Liver (tissue), 3 donors: ENCODE measurements around the gene ANP32A.

ENCODE experiments used
- CTCF ChIP-seq: fragments of 150-350 bp; IDR thresholded peaks from 2 replicates; pipeline ENCODE4 v1.5.1; 2017; ENCODE audit warnings: improper control_type of control experiment, low read depth, low read length; ENCODE audit not compliant: missing input control
- EGR1 ChIP-seq, 2 donors: IDR thresholded peaks; 2 replicates each; pipeline ENCODE4 v1.6.1; 2016 to 2018; ENCODE audit warnings: antibody characterized with exemption in 2 of 2, low read depth in 2 of 2
- FOXA1 ChIP-seq: IDR thresholded peaks from 2 replicates; pipeline ENCODE4 v1.6.1; 2016; ENCODE audit warnings: antibody characterized with exemption
- GABPA ChIP-seq, 2 donors: IDR thresholded peaks in 1 of 2; conservative IDR thresholded peaks in 1 of 2; 2 replicates each; pipeline ENCODE4 v1.6.1; 2016; ENCODE audit warnings: antibody characterized with exemption in 2 of 2, mild to moderate bottlenecking in 1 of 2, moderate library complexity in 1 of 2
- JUND ChIP-seq, 2 donors: IDR thresholded peaks; 2 replicates each; pipeline ENCODE4 v1.6.1; 2016; ENCODE audit warnings: antibody characterized with exemption in 2 of 2
- MAX ChIP-seq: IDR thresholded peaks from 2 replicates; pipeline ENCODE4 v1.6.1; 2016; ENCODE audit warnings: antibody characterized with exemption
- RAD21 ChIP-seq, 2 donors: IDR thresholded peaks; 2 replicates each; pipeline ENCODE4 v1.6.1; 2016; ENCODE audit warnings: antibody characterized with exemption in 2 of 2, mild to moderate bottlenecking in 2 of 2
- REST ChIP-seq: IDR thresholded peaks from 2 replicates; pipeline ENCODE4 v1.6.1; 2016; ENCODE audit warnings: antibody characterized with exemption, mild to moderate bottlenecking
- TAF1 ChIP-seq: conservative IDR thresholded peaks from 2 replicates; pipeline ENCODE4 v1.6.1; 2016; ENCODE audit warnings: antibody characterized with exemption, mild to moderate bottlenecking
- YY1 ChIP-seq: IDR thresholded peaks from 2 replicates; pipeline ENCODE4 v1.6.1; 2016; ENCODE audit warnings: antibody characterized with exemption, mild to moderate bottlenecking
- donor health status: healthy.
- donor health status: healthy.

GRCh38 chr15:68852461-68852860, 31.8 kb upstream of the ANP32A start:
- TF ChIP-seq FOXA1 (no peak), CTCF (no peak), YY1 (no peak), EGR1 (IDR thresholded peaks at IDR 0.05; ENCODE audit: low read depth in 2 of 2) (no peak), REST (no peak), TAF1 (no peak), MAX (no peak), GABPA (IDR thresholded peaks at IDR 0.05 in 1 of 2, conservative IDR thresholded peaks at IDR 0.05 in 1 of 2) (no peak), JUND (IDR thresholded peaks at IDR 0.05) (no peak), RAD21 (IDR thresholded peaks at IDR 0.05) (no peak)
